Hippocampal formation (tissue), 2 donors: ENCODE measurements around the gene CSGALNACT2.

Source experiments
- DNase-seq, 2 donors: peaks; one replicate each; lab custom pipeline; 2025; lab: John Stamatoyannopoulos, UW

Gene CSGALNACT2

GRCh38 chr10:43202657-43203447 is 64.6 kb downstream of the CSGALNACT2 start:
- DNase-seq = no peak

GRCh38 chr10:43203448-43204041 is 65.3 kb downstream of the CSGALNACT2 start:
- DNase-seq = no peak

- no peak for DNase-seq
Observed at GRCh38 chr10:43204042-43204942, 66.0 kb downstream of the CSGALNACT2 start.

- peak; percentile 25 to 34 for DNase-seq
Observed at GRCh38 chr10:43204943-43205671, 66.9 kb downstream of the CSGALNACT2 start.

GRCh38 chr10:43205681-43206390 is 67.6 kb downstream of the CSGALNACT2 start:
- no peak for DNase-seq

GRCh38 chr10:43206391-43207235 is 68.4 kb downstream of the CSGALNACT2 start:
- DNase-seq = no peak

- DNase-seq = no peak
Observed at GRCh38 chr10:43208147-43209073, 70.2 kb downstream of the CSGALNACT2 start.

GRCh38 chr10:43209074-43209455 is 70.8 kb downstream of the CSGALNACT2 start:
- DNase-seq = no peak

GRCh38 chr10:43209651-43210141 is 71.5 kb downstream of the CSGALNACT2 start:
- DNase-seq = no peak

- no peak for DNase-seq
Observed at GRCh38 chr10:43210556-43210955, 72.3 kb downstream of the CSGALNACT2 start.

GRCh38 chr10:43211030-43211429 is 72.8 kb downstream of the CSGALNACT2 start:
- no peak for DNase-seq

- no peak for DNase-seq
Observed at GRCh38 chr10:43211431-43212042, 73.3 kb downstream of the CSGALNACT2 start.

- peak; percentile 16 to 24 for DNase-seq
Observed at GRCh38 chr10:43212043-43212721, 73.9 kb downstream of the CSGALNACT2 start.

- DNase-seq = no peak
Observed at GRCh38 chr10:43214071-43214955, 76.1 kb downstream of the CSGALNACT2 start.

- DNase-seq = peak in 1 of 2 donors; percentile 29
Observed at GRCh38 chr10:43214956-43215561, 76.8 kb downstream of the CSGALNACT2 start.

- DNase-seq = no peak
Observed at GRCh38 chr10:43215758-43216455, 77.7 kb downstream of the CSGALNACT2 start.
